ENCODE measurements around the gene BCAR3. TPM values are rescaled to one million over a fixed set of nuclear protein-coding genes. Genes with fewer than 3 reads are reported as not detected.
"Not testable (repeated sequence)": the region's sequence is repeated elsewhere in the genome, so short reads cannot be mapped to it uniquely, and the experiment has no call there.

The BCAR3 gene
- total and polyA plus RNA-seq, 7 experiments from 2014 or later, result 0.22 to 1.7 (median 0.84) TPM

GRCh38 chr1:93677729-93678128 lies 3.9 kb downstream of the BCAR3 start:
- no peak for DNase-seq
- Histone ChIP-seq H3K36me3 (ENCODE audit: control insufficient read depth in 2 of 3, insufficient read depth in 3 of 3, low read length in 3 of 3) (no peaks in the 10 kb centered on the region), H3K9me3 (ENCODE audit: control insufficient read depth in 2 of 3, low read length in 3 of 3) (no peaks in the 10 kb centered on the region), H3K4me3 (ENCODE audit: low read length) (no peak overlapping the region), H3K27ac (ENCODE audit: low read depth, low read length) (no peak overlapping the region), H3K27me3 (ENCODE audit: control insufficient read depth in 2 of 2, insufficient read depth in 2 of 2, low read length in 2 of 2) (no peaks in the 10 kb centered on the region), H3K4me1 (ENCODE audit: control insufficient read depth in 2 of 2, insufficient read depth in 2 of 2, low read length in 2 of 2) (peaks cover 0 to 3% of the 10 kb centered on the region in 2 donors)
- peaks cover 33 to 58% (median 38%) of the 10 kb centered on the region in 5 donors for H3K27me3 Mint-ChIP-seq
- H3K4me1 Mint-ChIP-seq, result peaks cover 6 to 11% (median 11%) of the 10 kb centered on the region in 7 donors
- H3K27ac Mint-ChIP-seq, result no peak overlapping the region
- ChIA-PET POLR2A (no interaction called here), CTCF (no interaction called here)
- H3K9me3 Mint-ChIP-seq, result peaks cover 0 to 1% (median 0%) of the 10 kb centered on the region in 11 donors
- H3K4me3 Mint-ChIP-seq, result no peak overlapping the region
- H3K36me3 Mint-ChIP-seq, result peaks cover 0 to 5% (median 0%) of the 10 kb centered on the region in 5 donors
- ATAC-seq, result no peak
- intact Hi-C loops (cut with micrococcal nuclease), result no loop called here

- DNase-seq, result no peak
- no peaks in the 10 kb centered on the region for H3K27me3 ChIP-seq (ENCODE audit: control insufficient read depth in 2 of 2, insufficient read depth in 2 of 2, low read length in 2 of 2)
- no peaks in the 10 kb centered on the region for H3K9me3 ChIP-seq (ENCODE audit: control insufficient read depth in 2 of 3, low read length in 3 of 3)
- no peak overlapping the region for H3K4me3 ChIP-seq (ENCODE audit: low read length)
- no peaks in the 10 kb centered on the region for H3K36me3 ChIP-seq (ENCODE audit: control insufficient read depth in 2 of 3, insufficient read depth in 3 of 3, low read length in 3 of 3)
- Mint-ChIP-seq H3K4me1 (peaks cover 0 to 6% (median 5%) of the 10 kb centered on the region in 7 donors), H3K27me3 (peaks cover 22 to 47% (median 27%) of the 10 kb centered on the region in 5 donors), H3K36me3 (peaks cover 0 to 5% (median 0%) of the 10 kb centered on the region in 5 donors), H3K4me3 (no peak overlapping the region), H3K27ac (no peak overlapping the region), H3K9me3 (no peaks in the 10 kb centered on the region)
- no peak overlapping the region for H3K27ac ChIP-seq (ENCODE audit: low read depth, low read length)
- H3K4me1 ChIP-seq (ENCODE audit: control insufficient read depth in 2 of 2, insufficient read depth in 2 of 2, low read length in 2 of 2), result no peaks in the 10 kb centered on the region
- ChIA-PET POLR2A (no interaction called here), CTCF (no interaction called here)
- no peak for ATAC-seq
- intact Hi-C loops (cut with micrococcal nuclease), result no loop called here
Measured at GRCh38 chr1:93676427-93676826, 5.2 kb downstream of the BCAR3 start.

- H3K9me3 Mint-ChIP-seq, result no peaks in the 10 kb centered on the region
- no peak overlapping the region for H3K27ac Mint-ChIP-seq
- Histone ChIP-seq H3K27ac (ENCODE audit: low read depth, low read length) (no peak overlapping the region), H3K4me3 (ENCODE audit: low read length) (no peak overlapping the region), H3K4me1 (ENCODE audit: control insufficient read depth in 2 of 2, insufficient read depth in 2 of 2, low read length in 2 of 2) (no peaks in the 10 kb centered on the region), H3K27me3 (ENCODE audit: control insufficient read depth in 2 of 2, insufficient read depth in 2 of 2, low read length in 2 of 2) (no peaks in the 10 kb centered on the region), H3K9me3 (ENCODE audit: control insufficient read depth in 2 of 3, low read length in 3 of 3) (no peaks in the 10 kb centered on the region), H3K36me3 (ENCODE audit: control insufficient read depth in 2 of 3, insufficient read depth in 3 of 3, low read length in 3 of 3) (no peaks in the 10 kb centered on the region)
- POLR2A ChIA-PET, result no interaction called here
- H3K4me3 Mint-ChIP-seq, result no peak overlapping the region
- DNase-seq (no peak), ATAC-seq (no peak)
- H3K4me1 Mint-ChIP-seq, result peaks cover 0 to 6% (median 5%) of the 10 kb centered on the region in 7 donors
- CTCF ChIA-PET, result no interaction called here
- intact Hi-C loops (cut with micrococcal nuclease), result no loop called here
- peaks cover 22 to 47% (median 26%) of the 10 kb centered on the region in 5 donors for H3K27me3 Mint-ChIP-seq
- H3K36me3 Mint-ChIP-seq, result peaks cover 0 to 5% (median 0%) of the 10 kb centered on the region in 5 donors
Measured at GRCh38 chr1:93675931-93676330, 5.7 kb downstream of the BCAR3 start.

- H3K4me1 Mint-ChIP-seq, result no peaks in the 10 kb centered on the region
- Histone ChIP-seq H3K36me3 (ENCODE audit: control insufficient read depth in 2 of 3, insufficient read depth in 3 of 3, low read length in 3 of 3) (no peaks in the 10 kb centered on the region), H3K4me1 (ENCODE audit: control insufficient read depth in 2 of 2, insufficient read depth in 2 of 2, low read length in 2 of 2) (no peaks in the 10 kb centered on the region), H3K27me3 (ENCODE audit: control insufficient read depth in 2 of 2, insufficient read depth in 2 of 2, low read length in 2 of 2) (no peaks in the 10 kb centered on the region), H3K4me3 (ENCODE audit: low read length) (no peak overlapping the region), H3K27ac (ENCODE audit: low read depth, low read length) (no peak overlapping the region), H3K9me3 (ENCODE audit: control insufficient read depth in 2 of 3, low read length in 3 of 3) (no peaks in the 10 kb centered on the region)
- POLR2A ChIA-PET, result no interaction called here
- intact Hi-C loops (cut with micrococcal nuclease), result no loop called here
- DNase-seq, result no peak
- no peak overlapping the region for H3K4me3 Mint-ChIP-seq
- peaks cover 15 to 40% (median 20%) of the 10 kb centered on the region in 5 donors for H3K27me3 Mint-ChIP-seq
- H3K36me3 Mint-ChIP-seq, result peaks cover 0 to 1% (median 0%) of the 10 kb centered on the region in 5 donors
- CTCF ChIA-PET, result no interaction called here
- ATAC-seq, result no peak
- no peaks in the 10 kb centered on the region for H3K9me3 Mint-ChIP-seq
- no peak overlapping the region for H3K27ac Mint-ChIP-seq
Measured at GRCh38 chr1:93675271-93675670, 6.4 kb downstream of the BCAR3 start.

- H3K36me3 Mint-ChIP-seq; ATAC-seq; CTCF ChIA-PET; H3K36me3 ChIP-seq (ENCODE audit: control insufficient read depth in 2 of 3, insufficient read depth in 3 of 3, low read length in 3 of 3); H3K27ac ChIP-seq (ENCODE audit: low read depth, low read length); H3K27ac Mint-ChIP-seq; H3K9me3 Mint-ChIP-seq; POLR2A ChIA-PET; H3K27me3 ChIP-seq (ENCODE audit: control insufficient read depth in 2 of 2, insufficient read depth in 2 of 2, low read length in 2 of 2); H3K4me3 Mint-ChIP-seq; H3K4me1 Mint-ChIP-seq; DNase-seq; H3K4me3 ChIP-seq (ENCODE audit: low read length); H3K9me3 ChIP-seq (ENCODE audit: control insufficient read depth in 2 of 3, low read length in 3 of 3); H3K4me1 ChIP-seq (ENCODE audit: control insufficient read depth in 2 of 2, insufficient read depth in 2 of 2, low read length in 2 of 2); intact Hi-C loops (cut with micrococcal nuclease): not testable (repeated sequence)
- peaks cover 7 to 28% (median 12%) of the 10 kb centered on the region in 5 donors for H3K27me3 Mint-ChIP-seq
Measured at GRCh38 chr1:93674071-93674470, 7.6 kb downstream of the BCAR3 start.

GRCh38 chr1:93673163-93673829 lies 8.3 kb downstream of the BCAR3 start:
- ChIA-PET CTCF (no interaction called here), POLR2A (no interaction called here)
- Mint-ChIP-seq H3K36me3 (no peaks in the 10 kb centered on the region), H3K4me1 (peaks cover 0 to 2% (median 0%) of the 10 kb centered on the region in 7 donors), H3K9me3 (no peaks in the 10 kb centered on the region), H3K27ac (no peak overlapping the region), H3K4me3 (no peak overlapping the region), H3K27me3 (peaks cover 6 to 23% (median 9%) of the 10 kb centered on the region in 5 donors)
- no peak for DNase-seq
- no peak overlapping the region for H3K27ac ChIP-seq (ENCODE audit: low read depth, low read length)
- H3K4me1 ChIP-seq (ENCODE audit: control insufficient read depth in 2 of 2, insufficient read depth in 2 of 2, low read length in 2 of 2), result no peaks in the 10 kb centered on the region
- ATAC-seq, result no peak
- no peaks in the 10 kb centered on the region for H3K27me3 ChIP-seq (ENCODE audit: control insufficient read depth in 2 of 2, insufficient read depth in 2 of 2, low read length in 2 of 2)
- intact Hi-C loops (cut with micrococcal nuclease), result no loop called here
- H3K9me3 ChIP-seq (ENCODE audit: control insufficient read depth in 2 of 3, low read length in 3 of 3), result no peaks in the 10 kb centered on the region
- no peak overlapping the region for H3K4me3 ChIP-seq (ENCODE audit: low read length)
- H3K36me3 ChIP-seq (ENCODE audit: control insufficient read depth in 2 of 3, insufficient read depth in 3 of 3, low read length in 3 of 3), result no peaks in the 10 kb centered on the region

GRCh38 chr1:93672477-93673162 lies 9.0 kb downstream of the BCAR3 start:
- CTCF ChIA-PET, result no interaction called here
- no peaks in the 10 kb centered on the region for H3K36me3 Mint-ChIP-seq
- H3K27me3 Mint-ChIP-seq, result peaks cover 4 to 21% (median 7%) of the 10 kb centered on the region in 5 donors
- H3K4me1 Mint-ChIP-seq, result peaks cover 0 to 2% (median 0%) of the 10 kb centered on the region in 7 donors
- ATAC-seq (no peak), DNase-seq (no peak)
- no peak overlapping the region for H3K4me3 ChIP-seq (ENCODE audit: low read length)
- intact Hi-C loops (cut with micrococcal nuclease), result no loop called here
- H3K27me3 ChIP-seq (ENCODE audit: control insufficient read depth in 2 of 2, insufficient read depth in 2 of 2, low read length in 2 of 2), result no peaks in the 10 kb centered on the region
- no peak overlapping the region for H3K27ac Mint-ChIP-seq
- POLR2A ChIA-PET, result no interaction called here
- no peak overlapping the region for H3K4me3 Mint-ChIP-seq
- H3K9me3 ChIP-seq (ENCODE audit: control insufficient read depth in 2 of 3, low read length in 3 of 3), result no peaks in the 10 kb centered on the region
- no peaks in the 10 kb centered on the region for H3K36me3 ChIP-seq (ENCODE audit: control insufficient read depth in 2 of 3, insufficient read depth in 3 of 3, low read length in 3 of 3)
- H3K27ac ChIP-seq (ENCODE audit: low read depth, low read length), result no peak overlapping the region
- H3K4me1 ChIP-seq (ENCODE audit: control insufficient read depth in 2 of 2, insufficient read depth in 2 of 2, low read length in 2 of 2), result no peaks in the 10 kb centered on the region
- no peaks in the 10 kb centered on the region for H3K9me3 Mint-ChIP-seq

Measured in naive thymus-derived CD4-positive, alpha-beta T cell (primary cell).